ENCODE results near the gene MBOAT1.

- TF ChIP-seq CTCF (IDR thresholded peaks at IDR 0.05) (no peak), POLR2A (IDR thresholded peaks at IDR 0.05) (no peak), POLR2AphosphoS5 (IDR thresholded peaks at IDR 0.05; ENCODE audit: insufficient read depth in 1 of 2, low read depth in 1 of 2) (no peak)
These were observed 52.3 kb downstream of the MBOAT1 start for GRCh38 chr6:20159781-20160540.
